ENCODE measurements around the gene HIPK2. TPM values are rescaled to one million over a fixed set of nuclear protein-coding genes. Genes with fewer than 3 reads are reported as not detected.

HIPK2 gene
- total RNA-seq, 2 experiments from 2014 or later = 15.4 to 16.1 TPM

- Mint-ChIP-seq H3K9me3 (peaks cover 15% of the 10 kb centered on the region), H3K27me3 (no peaks in the 10 kb centered on the region), H3K36me3 (peaks cover 12% of the 10 kb centered on the region), H3K4me1 (peaks cover 8% of the 10 kb centered on the region), H3K4me3 (no peak overlapping the region), H3K27ac (no peak overlapping the region)
- DNase-seq = no peak
Observed at GRCh38 chr7:139799586-139799985, 21.8 kb upstream of the HIPK2 start.

- no peak for DNase-seq
- peaks cover 8% of the 10 kb centered on the region for H3K4me1 Mint-ChIP-seq
- H3K36me3 Mint-ChIP-seq = peaks cover 9% of the 10 kb centered on the region
- no peaks in the 10 kb centered on the region for H3K27me3 Mint-ChIP-seq
- no peak overlapping the region for H3K4me3 Mint-ChIP-seq
- H3K27ac Mint-ChIP-seq = no peak overlapping the region
- H3K9me3 Mint-ChIP-seq = peaks cover 12% of the 10 kb centered on the region
Observed at GRCh38 chr7:139798892-139799291, 21.1 kb upstream of the HIPK2 start.

GRCh38 chr7:139798221-139798620, 20.4 kb upstream of the HIPK2 start:
- Mint-ChIP-seq H3K9me3 (peaks cover 11% of the 10 kb centered on the region), H3K4me3 (no peak overlapping the region), H3K27ac (no peak overlapping the region), H3K27me3 (no peaks in the 10 kb centered on the region), H3K4me1 (peaks cover 8% of the 10 kb centered on the region), H3K36me3 (peaks cover 9% of the 10 kb centered on the region)
- no peak for DNase-seq

GRCh38 chr7:139797607-139798006, 19.8 kb upstream of the HIPK2 start:
- Mint-ChIP-seq H3K27ac (no peak overlapping the region), H3K4me1 (peaks cover 8% of the 10 kb centered on the region), H3K27me3 (no peaks in the 10 kb centered on the region), H3K9me3 (peaks cover 5% of the 10 kb centered on the region), H3K36me3 (peaks cover 3% of the 10 kb centered on the region), H3K4me3 (no peak overlapping the region)
- no peak for DNase-seq

- Mint-ChIP-seq H3K27me3 (no peaks in the 10 kb centered on the region), H3K27ac (no peak overlapping the region), H3K4me3 (no peak overlapping the region), H3K36me3 (peaks cover 3% of the 10 kb centered on the region), H3K4me1 (no peaks in the 10 kb centered on the region), H3K9me3 (peaks cover 3% of the 10 kb centered on the region)
- no peak for DNase-seq
Observed at GRCh38 chr7:139791316-139791715, 13.5 kb upstream of the HIPK2 start.

- Mint-ChIP-seq H3K36me3 (peaks cover 2% of the 10 kb centered on the region), H3K4me3 (no peak overlapping the region), H3K9me3 (no peaks in the 10 kb centered on the region), H3K4me1 (no peaks in the 10 kb centered on the region), H3K27ac (no peak overlapping the region), H3K27me3 (peaks cover 12% of the 10 kb centered on the region)
- no peak for DNase-seq
Observed at GRCh38 chr7:139784648-139785047, 6.8 kb upstream of the HIPK2 start.

GRCh38 chr7:139783647-139784385, 6.0 kb upstream of the HIPK2 start:
- DNase-seq = no peak

GRCh38 chr7:139782932-139783331, 5.1 kb upstream of the HIPK2 start:
- no peak for DNase-seq
- H3K4me3 Mint-ChIP-seq = no peak overlapping the region
- H3K4me1 Mint-ChIP-seq = peaks cover 3% of the 10 kb centered on the region
- no peak overlapping the region for H3K27ac Mint-ChIP-seq
- H3K27me3 Mint-ChIP-seq = peaks cover 23% of the 10 kb centered on the region
- H3K36me3 Mint-ChIP-seq = peaks cover 2% of the 10 kb centered on the region
- no peaks in the 10 kb centered on the region for H3K9me3 Mint-ChIP-seq

More at GRCh38 chr7:139783647-139784385, 6.0 kb upstream of the HIPK2 start:
- no peaks in the 10 kb centered on the region for H3K4me1 Mint-ChIP-seq
- no peak overlapping the region for H3K27ac Mint-ChIP-seq
- H3K36me3 Mint-ChIP-seq = peaks cover 2% of the 10 kb centered on the region
- H3K27me3 Mint-ChIP-seq = peaks cover 19% of the 10 kb centered on the region
- no peak overlapping the region for H3K4me3 Mint-ChIP-seq
- no peaks in the 10 kb centered on the region for H3K9me3 Mint-ChIP-seq

GRCh38 chr7:139777133-139777891, 486 bp downstream of the HIPK2 start:
- H3K4me1 Mint-ChIP-seq = peaks cover 39% of the 10 kb centered on the region

GRCh38 chr7:139776486-139777132, 1.2 kb downstream of the HIPK2 start:
- H3K9me3 Mint-ChIP-seq = no peaks in the 10 kb centered on the region
- peak overlapping the region; percentile 95 for H3K4me3 Mint-ChIP-seq
- peaks cover 4% of the 10 kb centered on the region for H3K36me3 Mint-ChIP-seq
- H3K27me3 Mint-ChIP-seq = peaks cover 23% of the 10 kb centered on the region
- peak; percentile 19 for DNase-seq
- H3K4me1 Mint-ChIP-seq = peaks cover 42% of the 10 kb centered on the region
- peak overlapping the region; percentile 94 for H3K27ac Mint-ChIP-seq

More at GRCh38 chr7:139777133-139777891, 486 bp downstream of the HIPK2 start:
- DNase-seq = peak; percentile 41
- H3K27me3 Mint-ChIP-seq = peaks cover 23% of the 10 kb centered on the region
- H3K36me3 Mint-ChIP-seq = peaks cover 4% of the 10 kb centered on the region
- no peaks in the 10 kb centered on the region for H3K9me3 Mint-ChIP-seq
- H3K4me3 Mint-ChIP-seq = peak overlapping the region; percentile 95
- peak overlapping the region; percentile 94 for H3K27ac Mint-ChIP-seq

- peak overlapping the region; percentile 54 for H3K27ac Mint-ChIP-seq
- peak; percentile 53 for DNase-seq
- peaks cover 6% of the 10 kb centered on the region for H3K36me3 Mint-ChIP-seq
- peaks cover 18% of the 10 kb centered on the region for H3K27me3 Mint-ChIP-seq
- peak overlapping the region; percentile 95 for H3K4me3 Mint-ChIP-seq
- H3K4me1 Mint-ChIP-seq = peaks cover 50% of the 10 kb centered on the region
- no peaks in the 10 kb centered on the region for H3K9me3 Mint-ChIP-seq
Observed at GRCh38 chr7:139775829-139776266, 1.9 kb downstream of the HIPK2 start.

GRCh38 chr7:139774376-139774775, 3.4 kb downstream of the HIPK2 start:
- no peak for DNase-seq
- Mint-ChIP-seq H3K9me3 (no peaks in the 10 kb centered on the region), H3K27me3 (peaks cover 8% of the 10 kb centered on the region), H3K4me3 (no peak overlapping the region), H3K4me1 (peaks cover 57% of the 10 kb centered on the region), H3K27ac (peak overlapping the region; percentile 61), H3K36me3 (peaks cover 7% of the 10 kb centered on the region)

GRCh38 chr7:139773371-139773770, 4.4 kb downstream of the HIPK2 start:
- Mint-ChIP-seq H3K4me3 (no peak overlapping the region), H3K4me1 (peaks cover 64% of the 10 kb centered on the region), H3K27me3 (no peaks in the 10 kb centered on the region), H3K36me3 (peaks cover 10% of the 10 kb centered on the region), H3K27ac (peak overlapping the region; percentile 64), H3K9me3 (no peaks in the 10 kb centered on the region)
- peak; percentile 19 for DNase-seq

- peaks cover 10% of the 10 kb centered on the region for H3K36me3 Mint-ChIP-seq
- DNase-seq = no peak
- H3K27me3 Mint-ChIP-seq = no peaks in the 10 kb centered on the region
- no peaks in the 10 kb centered on the region for H3K9me3 Mint-ChIP-seq
- peak overlapping the region; percentile 64 for H3K27ac Mint-ChIP-seq
- H3K4me3 Mint-ChIP-seq = no peak overlapping the region
- H3K4me1 Mint-ChIP-seq = peaks cover 69% of the 10 kb centered on the region
Observed at GRCh38 chr7:139772873-139773272, 4.9 kb downstream of the HIPK2 start.

GRCh38 chr7:139772115-139772514, 5.7 kb downstream of the HIPK2 start:
- Mint-ChIP-seq H3K27ac (no peak overlapping the region), H3K36me3 (peaks cover 10% of the 10 kb centered on the region), H3K4me3 (no peak overlapping the region), H3K9me3 (no peaks in the 10 kb centered on the region), H3K4me1 (peaks cover 77% of the 10 kb centered on the region), H3K27me3 (no peaks in the 10 kb centered on the region)
- DNase-seq = no peak

All from activated naive CD8-positive, alpha-beta T cell treated with anti-CD3 and anti-CD28 coated beads for 36 hours (primary cell).